IPS DF 6.9 (cell line): Measurements from ENCODE around the gene NPAS2.

Source experiments
- DNase-seq: peaks from one replicate; pipeline ENCODE4 v3.0.0-alpha.2; 2013; ENCODE audit warnings: low read depth, low spot score
- H3K27ac ChIP-seq: one replicate; pipeline ENCODE4 v1.5.1; 2013; ENCODE audit warnings: low read length, control low read depth
- H3K27me3 ChIP-seq: 2 replicates; pipeline ENCODE4 v1.6.1; 2013; ENCODE audit warnings: mild to moderate bottlenecking, low read length; ENCODE audit not compliant: control insufficient read depth, insufficient read depth
- H3K36me3 ChIP-seq: 2 replicates; pipeline ENCODE4 v1.6.1; 2013; ENCODE audit warnings: low read length; ENCODE audit not compliant: control insufficient read depth, insufficient read depth
- H3K4me1 ChIP-seq: 2 replicates; pipeline ENCODE4 v1.6.1; 2013; ENCODE audit warnings: low read length; ENCODE audit not compliant: control insufficient read depth, insufficient read depth
- H3K4me3 ChIP-seq: 2 replicates; pipeline ENCODE4 v1.5.1; 2013; ENCODE audit warnings: mild to moderate bottlenecking, low read length
- H3K9me3 ChIP-seq: 2 replicates; pipeline ENCODE4 v1.6.1; 2013; ENCODE audit warnings: low read length, inconsistent platforms; ENCODE audit not compliant: control insufficient read depth, insufficient read depth
- WGBS: extraction: QIAGEN DNeasy Blood & Tissue Kit; methylation state at CpG from one replicate; pipeline ENCODE4 v1.1.7; 2013; ENCODE audit warnings: mixed read lengths, missing lambda C conversion rate; ENCODE audit not compliant: insufficient read length, insufficient coverage; 5-methylcytosine and 5-hydroxymethylcytosine counted together

Gene NPAS2

GRCh38 chr2:100891906-100892642, 72.1 kb downstream of the NPAS2 start:
- Histone ChIP-seq H3K4me1 (peaks cover 3% of the 10 kb centered on the region; the same call in 1 of the 2 replicates), H3K27ac (no peak overlapping the region), H3K4me3 (no peak overlapping the region), H3K27me3 (no peaks in the 10 kb centered on the region), H3K36me3 (no peaks in the 10 kb centered on the region), H3K9me3 (no peaks in the 10 kb centered on the region)
- DNase-seq: no peak
- WGBS: 100% methylated on average over 2 of the region's 16 CpGs

GRCh38 chr2:100893392-100894104, 73.6 kb downstream of the NPAS2 start:
- H3K27ac ChIP-seq: no peak overlapping the region
- DNase-seq: no peak
- no CpG with 5 or more reads among the region's 6 CpGs for WGBS

DNA sequence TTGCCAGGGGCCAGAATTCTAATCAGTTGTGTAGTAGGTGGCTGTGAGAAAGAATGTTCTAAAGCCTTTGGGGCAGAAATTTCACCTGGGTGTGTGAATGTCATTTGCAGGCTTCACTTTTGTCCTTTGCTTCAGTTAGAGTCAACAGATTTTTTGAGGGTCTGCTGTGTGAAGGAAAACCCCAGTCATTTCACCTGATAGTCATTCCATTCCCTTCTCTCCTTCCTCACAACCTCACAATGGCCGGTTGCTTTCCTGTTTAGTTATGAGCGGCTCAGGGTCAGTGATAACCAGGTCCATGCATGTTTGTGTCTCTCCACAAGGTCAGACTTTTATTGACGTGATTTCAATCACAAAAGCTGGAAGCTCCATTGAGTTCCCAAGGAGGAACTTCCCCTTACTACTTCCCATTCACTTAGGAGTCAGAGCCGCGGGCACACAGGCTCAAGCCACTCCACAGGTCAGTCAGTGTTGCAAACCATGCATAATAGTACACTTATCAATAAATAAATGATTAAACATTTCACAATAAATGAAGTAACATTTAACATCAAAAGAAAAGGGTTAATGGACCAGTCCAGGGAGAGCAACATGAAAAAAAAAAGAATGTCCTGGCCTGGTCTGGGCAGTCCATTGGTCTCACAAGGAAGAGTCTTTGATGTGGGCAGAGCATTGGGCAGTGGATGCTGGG, 74.3 kb downstream of the NPAS2 start:
- H3K4me1 ChIP-seq: no peaks in the 10 kb centered on the region
- H3K9me3 ChIP-seq: no peaks in the 10 kb centered on the region
- H3K27ac ChIP-seq: no peak overlapping the region
- no peaks in the 10 kb centered on the region for H3K36me3 ChIP-seq
- no CpG with 5 or more reads among the region's 5 CpGs for WGBS
- no peaks in the 10 kb centered on the region for H3K27me3 ChIP-seq
- H3K4me3 ChIP-seq: no peak overlapping the region
- DNase-seq: no peak

More at GRCh38 chr2:100893392-100894104, 73.6 kb downstream of the NPAS2 start:
- Histone ChIP-seq H3K36me3 (no peaks in the 10 kb centered on the region), H3K4me3 (no peak overlapping the region), H3K9me3 (no peaks in the 10 kb centered on the region), H3K27me3 (no peaks in the 10 kb centered on the region), H3K4me1 (no peaks in the 10 kb centered on the region)

DNA sequence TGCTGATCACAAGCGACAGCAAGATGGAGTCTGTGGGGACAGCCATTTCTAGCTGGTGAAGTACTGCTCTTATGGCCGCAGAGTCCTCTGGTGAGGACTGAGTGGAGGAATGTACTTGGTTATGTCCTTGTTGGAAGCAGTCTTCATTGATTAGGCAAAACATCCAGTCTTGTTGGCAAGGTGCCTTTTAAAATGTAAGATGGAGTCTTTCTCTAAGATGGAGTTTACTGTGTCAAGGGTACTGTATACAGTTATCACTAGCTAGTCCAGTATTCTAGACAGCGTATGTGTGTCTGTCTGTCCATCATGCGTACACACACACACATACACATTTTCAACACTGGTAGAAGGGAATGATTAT, 74.8 kb downstream of the NPAS2 start:
- no peak overlapping the region for H3K27ac ChIP-seq
- H3K36me3 ChIP-seq: no peaks in the 10 kb centered on the region
- H3K9me3 ChIP-seq: no peaks in the 10 kb centered on the region
- no peaks in the 10 kb centered on the region for H3K27me3 ChIP-seq
- no peak overlapping the region for H3K4me3 ChIP-seq
- no CpG with 5 or more reads among the region's 4 CpGs for WGBS
- DNase-seq: no peak
- no peaks in the 10 kb centered on the region for H3K4me1 ChIP-seq

GRCh38 chr2:100895402-100895801, 75.5 kb downstream of the NPAS2 start:
- Histone ChIP-seq H3K4me3 (no peak overlapping the region), H3K9me3 (no peaks in the 10 kb centered on the region), H3K4me1 (no peaks in the 10 kb centered on the region), H3K36me3 (no peaks in the 10 kb centered on the region), H3K27me3 (no peaks in the 10 kb centered on the region), H3K27ac (no peak overlapping the region)
- no peak for DNase-seq
- WGBS: no CpG with 5 or more reads among the region's 3 CpGs

- Histone ChIP-seq H3K4me3 (no peak overlapping the region), H3K27ac (no peak overlapping the region), H3K27me3 (no peaks in the 10 kb centered on the region), H3K36me3 (no peaks in the 10 kb centered on the region), H3K4me1 (no peaks in the 10 kb centered on the region), H3K9me3 (no peaks in the 10 kb centered on the region)
- no peak for DNase-seq
- no CpG with 5 or more reads among the region's 3 CpGs for WGBS
These were observed 76.2 kb downstream of the NPAS2 start for GRCh38 chr2:100895934-100896685.

DNA sequence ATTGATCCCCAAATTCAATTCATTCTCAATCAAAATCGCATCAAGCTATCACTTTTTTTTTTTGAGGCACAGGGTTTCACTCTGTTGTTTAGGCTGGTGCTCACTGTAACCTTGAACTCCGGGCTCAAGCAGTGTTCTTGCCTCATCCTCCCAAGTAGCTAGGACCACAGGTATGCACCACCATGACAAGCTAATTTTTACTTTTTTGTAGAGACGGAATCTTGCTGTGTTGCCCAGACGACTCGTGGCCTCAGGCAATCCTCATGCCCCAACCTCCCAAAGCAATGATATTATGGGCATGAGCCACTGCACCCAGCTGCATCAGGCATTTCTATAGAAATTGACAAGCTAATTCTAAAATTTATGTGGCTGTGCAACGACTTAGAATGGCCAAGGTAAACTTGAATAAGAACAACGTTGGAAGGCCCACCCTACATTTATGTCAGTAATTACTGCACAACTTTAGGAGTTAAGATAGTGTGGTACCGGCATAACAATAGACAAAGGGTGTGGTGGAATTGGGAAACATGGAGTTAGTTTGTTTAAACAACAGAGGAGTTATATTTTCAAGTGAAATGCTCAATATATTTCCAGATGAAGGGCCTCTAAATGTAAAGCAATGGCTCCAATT, 78.2 kb downstream of the NPAS2 start:
- no peaks in the 10 kb centered on the region for H3K27me3 ChIP-seq
- no peaks in the 10 kb centered on the region for H3K36me3 ChIP-seq
- H3K4me1 ChIP-seq: no peaks in the 10 kb centered on the region
- no peak overlapping the region for H3K4me3 ChIP-seq
- no peak overlapping the region for H3K27ac ChIP-seq
- WGBS: no CpG with 5 or more reads among the region's 8 CpGs
- H3K9me3 ChIP-seq: no peaks in the 10 kb centered on the region
- no peak for DNase-seq

GRCh38 chr2:100900156-100900795, 80.3 kb downstream of the NPAS2 start:
- DNase-seq: no peak
- no peaks in the 10 kb centered on the region for H3K36me3 ChIP-seq
- no peak overlapping the region for H3K27ac ChIP-seq
- WGBS: no CpG with 5 or more reads among the region's 5 CpGs
- H3K4me3 ChIP-seq: no peak overlapping the region
- H3K27me3 ChIP-seq: no peaks in the 10 kb centered on the region
- H3K4me1 ChIP-seq: no peaks in the 10 kb centered on the region
- no peaks in the 10 kb centered on the region for H3K9me3 ChIP-seq

DNA sequence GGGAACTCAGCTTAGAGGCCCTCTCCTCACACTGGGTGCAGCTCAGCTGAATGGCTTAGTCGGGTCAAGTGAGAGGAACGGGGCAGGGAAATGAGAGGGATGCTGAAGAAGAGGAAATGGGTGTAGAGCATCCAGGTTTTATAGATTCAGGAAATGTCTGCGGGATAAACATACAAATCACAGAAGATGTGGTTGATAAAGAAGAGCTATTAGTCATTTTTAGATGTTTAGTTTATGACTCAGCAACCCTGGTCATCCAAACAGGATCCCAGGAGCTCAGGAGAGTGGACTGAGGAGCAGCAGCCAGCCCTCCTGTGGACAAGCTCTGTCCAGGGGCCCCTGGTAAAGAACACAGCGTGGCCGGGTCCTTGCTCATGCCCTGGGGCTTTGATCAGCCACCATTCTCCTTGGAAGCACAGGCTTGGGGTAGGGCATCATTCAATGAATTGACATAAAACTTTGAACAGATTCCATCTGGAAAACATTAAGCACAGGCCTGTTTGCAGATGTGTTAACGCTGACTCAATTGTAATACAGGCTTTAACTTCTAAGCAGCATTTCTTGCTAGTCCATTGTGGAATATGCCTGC, 83.0 kb downstream of the NPAS2 start:
- no peaks in the 10 kb centered on the region for H3K27me3 ChIP-seq
- no peaks in the 10 kb centered on the region for H3K4me1 ChIP-seq
- H3K4me3 ChIP-seq: no peak overlapping the region
- H3K9me3 ChIP-seq: no peaks in the 10 kb centered on the region
- DNase-seq: no peak
- no peak overlapping the region for H3K27ac ChIP-seq
- H3K36me3 ChIP-seq: no peaks in the 10 kb centered on the region
- no CpG with 5 or more reads among the region's 6 CpGs for WGBS
